HCT116 (cell line): Measurements from ENCODE around the gene MXD1. TPM values are rescaled to one million over a fixed set of nuclear protein-coding genes. Genes with fewer than 3 reads are reported as not detected.

Experiments
- total RNA-seq: library from RNA; stranded (reverse); gene quantifications from one replicate; pipeline ENCODE4 v1.2.1, GENCODE V29; 2021; ENCODE audit not compliant: unreplicated experiment

The MXD1 gene
- total RNA-seq, 1 experiment from 2014 or later = 10.3 TPM

Other genes with a start within 250 kb of the MXD1 start
- 64.6 TPM for gene ANXA4, start 173.0 kb upstream of the MXD1 start, total RNA-seq
- 16.7 TPM for gene GMCL1, start 85.4 kb upstream of the MXD1 start, total RNA-seq
- gene SNRNP27, start 21.2 kb upstream of the MXD1 start, total RNA-seq = 44.4 TPM
- gene ASPRV1, start 46.5 kb downstream of the MXD1 start, total RNA-seq = 1.1 TPM
- 256 TPM for gene PCBP1, start 172.4 kb downstream of the MXD1 start, total RNA-seq